Type B pancreatic cell (in vitro differentiated cells): ENCODE measurements around the gene ELF4. TPM values are rescaled to one million over a fixed set of nuclear protein-coding genes. Genes with fewer than 3 reads are reported as not detected.

Experiments used
- DNase-seq: peaks from one replicate; pipeline ENCODE4 v3.0.0; 2021; ENCODE audit warnings: mixed read lengths; ENCODE audit not compliant: unreplicated experiment; ENCODE audit errors: extremely low spot score
- H3K27ac Mint-ChIP-seq: 2 replicates; pipeline ENCODE4 v1.8.0; 2021; ENCODE audit warnings: mild to moderate bottlenecking, mixed read lengths
- H3K27me3 Mint-ChIP-seq: 2 replicates; pipeline ENCODE4 v1.8.0; 2021; ENCODE audit warnings: mixed read lengths
- H3K36me3 Mint-ChIP-seq: 2 replicates; pipeline ENCODE4 v1.8.0; 2021; ENCODE audit warnings: mixed read lengths
- H3K4me1 Mint-ChIP-seq: one replicate; pipeline ENCODE4 v1.8.0; 2021; ENCODE audit warnings: mixed read lengths; ENCODE audit not compliant: unreplicated experiment
- H3K4me3 Mint-ChIP-seq: 2 replicates; pipeline ENCODE4 v1.8.0; 2021; ENCODE audit warnings: mild to moderate bottlenecking, mixed read lengths
- H3K9me3 Mint-ChIP-seq: 2 replicates; pipeline ENCODE4 v1.8.0; 2021; ENCODE audit warnings: mixed read lengths
- CTCF ChIP-seq: fragments of 200-600 bp; sonication (generic); conservative IDR thresholded peaks from 2 replicates; pipeline ENCODE4 v1.5.0; 2021; ENCODE audit warnings: antibody characterized with exemption, mild to moderate bottlenecking
- total RNA-seq: library from RNA; stranded (reverse); gene quantifications from 2 replicates; pipeline ENCODE4 v1.2.1, GENCODE V29; 2021; ENCODE audit warnings: low replicate concordance

ELF4 gene
- total RNA-seq, 1 donor from 2014 or later: 7.8 TPM

- Mint-ChIP-seq H3K36me3 (peaks cover 16% of the 10 kb centered on the region), H3K4me1 (no peaks in the 10 kb centered on the region), H3K4me3 (no peak overlapping the region), H3K9me3 (no peaks in the 10 kb centered on the region), H3K27ac (no peak overlapping the region), H3K27me3 (no peaks in the 10 kb centered on the region)
- DNase-seq: no peak
- TF ChIP-seq CTCF: no peak
Measured at GRCh38 chrX:130130990-130131389, 20.7 kb upstream of the ELF4 start.

GRCh38 chrX:130125091-130125874 lies 15.0 kb upstream of the ELF4 start:
- Mint-ChIP-seq H3K4me3 (no peak overlapping the region), H3K36me3 (peaks cover 9% of the 10 kb centered on the region), H3K27me3 (no peaks in the 10 kb centered on the region), H3K27ac (peak overlapping the region; percentile 70), H3K4me1 (no peaks in the 10 kb centered on the region), H3K9me3 (no peaks in the 10 kb centered on the region)
- no peak for DNase-seq
- TF ChIP-seq CTCF: no peak

GRCh38 chrX:130124577-130124976 lies 14.3 kb upstream of the ELF4 start:
- Mint-ChIP-seq H3K36me3 (peaks cover 9% of the 10 kb centered on the region), H3K9me3 (no peaks in the 10 kb centered on the region), H3K4me1 (no peaks in the 10 kb centered on the region), H3K4me3 (no peak overlapping the region), H3K27ac (peak overlapping the region; percentile 70), H3K27me3 (no peaks in the 10 kb centered on the region)
- no peak for TF ChIP-seq CTCF
- no peak for DNase-seq

- Mint-ChIP-seq H3K27me3 (no peaks in the 10 kb centered on the region), H3K4me3 (no peak overlapping the region), H3K4me1 (peaks cover 4% of the 10 kb centered on the region), H3K9me3 (no peaks in the 10 kb centered on the region), H3K27ac (no peak overlapping the region), H3K36me3 (peaks cover under 1% of the 10 kb centered on the region)
- no peak for DNase-seq
- TF ChIP-seq CTCF: no peak
Measured at GRCh38 chrX:130121505-130121800, 11.2 kb upstream of the ELF4 start.

- H3K36me3 Mint-ChIP-seq: no peaks in the 10 kb centered on the region
- H3K9me3 Mint-ChIP-seq: no peaks in the 10 kb centered on the region
- peak overlapping the region; percentile 61 for H3K27ac Mint-ChIP-seq
- peak; percentile 80 for TF ChIP-seq CTCF
- H3K4me1 Mint-ChIP-seq: peaks cover 4% of the 10 kb centered on the region
- H3K27me3 Mint-ChIP-seq: no peaks in the 10 kb centered on the region
- H3K4me3 Mint-ChIP-seq: peak overlapping the region; percentile 75
- DNase-seq: peak; percentile 79
Measured at GRCh38 chrX:130120746-130121504, 10.6 kb upstream of the ELF4 start.
